Measurements from ENCODE around the gene PRMT6.
"Not testable (repeated sequence)": the region's sequence is repeated elsewhere in the genome, so short reads cannot be mapped to it uniquely, and the experiment has no call there.

PRMT6 gene

DNA sequence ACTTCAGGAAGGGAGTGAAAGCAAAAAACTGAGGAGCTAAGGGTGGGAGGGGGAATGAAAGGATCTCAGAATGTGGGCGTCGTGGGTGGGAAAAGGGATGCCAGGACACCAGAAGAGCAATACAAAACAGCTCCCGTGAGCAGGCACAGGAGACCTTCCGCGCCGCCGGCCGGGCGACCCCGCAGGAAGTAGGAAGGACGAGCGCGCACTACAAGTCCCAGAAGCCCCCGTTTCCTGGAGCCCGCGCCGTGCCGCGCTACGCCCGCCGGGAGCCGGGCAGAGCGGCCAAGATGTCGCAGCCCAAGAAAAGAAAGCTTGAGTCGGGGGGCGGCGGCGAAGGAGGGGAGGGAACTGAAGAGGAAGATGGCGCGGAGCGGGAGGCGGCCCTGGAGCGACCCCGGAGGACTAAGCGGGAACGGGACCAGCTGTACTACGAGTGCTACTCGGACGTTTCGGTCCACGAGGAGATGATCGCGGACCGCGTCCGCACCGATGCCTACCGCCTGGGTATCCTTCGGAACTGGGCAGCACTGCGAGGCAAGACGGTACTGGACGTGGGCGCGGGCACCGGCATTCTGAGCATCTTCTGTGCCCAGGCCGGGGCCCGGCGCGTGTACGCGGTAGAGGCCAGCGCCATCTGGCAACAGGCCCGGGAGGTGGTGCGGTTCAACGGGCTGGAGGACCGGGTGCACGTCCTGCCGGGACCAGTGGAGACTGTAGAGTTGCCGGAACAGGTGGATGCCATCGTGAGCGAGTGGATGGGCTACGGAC is at the start of gene PRMT6:
PRMT6 (plus strand) TSS at position 249 of the 771 bp plus-strand sequence; CDS start at position 291, 42 bp downstream.
- Histone ChIP-seq H3K9me3 (ENCODE audit: control insufficient read depth, insufficient read depth, low read depth, low read length) (no peaks in the 10 kb centered on the region), H3K27ac (ENCODE audit: low read depth, low read length) (peak within 1 kb of the TSS; percentile 76), H3K36me3 (ENCODE audit: control insufficient read depth, insufficient read depth, low read length) (peaks cover 8% of the 10 kb centered on the region), H3K27me3 (ENCODE audit: control insufficient read depth, insufficient read depth, low read length) (no peaks in the 10 kb centered on the region), H3K9ac (ENCODE audit: low read length) (peak within 1 kb of the TSS; percentile 94), H3K4me3 (ENCODE audit: low read depth, low read length) (peak within 1 kb of the TSS; percentile 99), H3K4me1 (ENCODE audit: control insufficient read depth, insufficient read depth, low read length) (peaks cover 19% of the 10 kb centered on the region)

DNA sequence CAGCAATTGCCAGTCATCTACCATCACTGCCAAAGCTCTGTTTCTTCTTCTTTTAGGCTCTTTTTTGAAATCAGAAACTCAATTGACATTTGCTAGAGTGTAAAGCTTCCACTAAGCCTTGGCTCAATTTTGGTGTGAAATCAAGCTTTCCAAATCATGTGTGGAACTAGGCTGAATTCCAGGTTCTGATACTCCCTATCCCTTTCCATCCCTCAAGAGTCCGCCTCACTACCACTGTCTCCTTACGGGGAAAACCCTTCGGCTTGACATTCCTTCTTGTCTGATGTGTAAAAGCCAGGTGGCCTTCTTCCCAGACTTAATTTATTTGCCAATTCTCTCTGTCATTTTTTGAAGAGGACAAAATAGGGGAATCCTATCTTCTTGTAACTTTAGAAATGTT is 47.2 kb upstream of the PRMT6 start:
- Histone ChIP-seq H3K27me3 (ENCODE audit: control insufficient read depth, insufficient read depth, low read length) (no peaks in the 10 kb centered on the region), H3K9ac (ENCODE audit: low read length) (no peak overlapping the region), H3K36me3 (ENCODE audit: control insufficient read depth, insufficient read depth, low read length) (no peaks in the 10 kb centered on the region), H3K4me3 (ENCODE audit: low read depth, low read length) (no peak overlapping the region), H3K9me3 (ENCODE audit: control insufficient read depth, insufficient read depth, low read depth, low read length) (no peaks in the 10 kb centered on the region), H3K27ac (ENCODE audit: low read depth, low read length) (no peak overlapping the region), H3K4me1 (ENCODE audit: control insufficient read depth, insufficient read depth, low read length) (no peaks in the 10 kb centered on the region)

GRCh38 chr1:107010582-107010981 is 45.9 kb upstream of the PRMT6 start:
- Histone ChIP-seq H3K4me3 (ENCODE audit: low read depth, low read length) (no peak overlapping the region), H3K36me3 (ENCODE audit: control insufficient read depth, insufficient read depth, low read length) (no peaks in the 10 kb centered on the region), H3K9me3 (ENCODE audit: control insufficient read depth, insufficient read depth, low read depth, low read length) (no peaks in the 10 kb centered on the region), H3K27me3 (ENCODE audit: control insufficient read depth, insufficient read depth, low read length) (no peaks in the 10 kb centered on the region), H3K4me1 (ENCODE audit: control insufficient read depth, insufficient read depth, low read length) (0 out of 2 replicates have a peak, but pooled peaks cover under 1% of the 10 kb centered on the region), H3K9ac (ENCODE audit: low read length) (no peak overlapping the region), H3K27ac (ENCODE audit: low read depth, low read length) (no peak overlapping the region)

- Histone ChIP-seq H3K27ac (ENCODE audit: low read depth, low read length) (no peak overlapping the region), H3K27me3 (ENCODE audit: control insufficient read depth, insufficient read depth, low read length) (no peaks in the 10 kb centered on the region), H3K4me3 (ENCODE audit: low read depth, low read length) (no peak overlapping the region), H3K9ac (ENCODE audit: low read length) (no peak overlapping the region), H3K9me3 (ENCODE audit: control insufficient read depth, insufficient read depth, low read depth, low read length) (no peaks in the 10 kb centered on the region), H3K36me3 (ENCODE audit: control insufficient read depth, insufficient read depth, low read length) (no peaks in the 10 kb centered on the region), H3K4me1 (ENCODE audit: control insufficient read depth, insufficient read depth, low read length) (peaks cover 5% of the 10 kb centered on the region; the same call in 1 of the 2 replicates)
Measured at GRCh38 chr1:107016376-107016978, 40.0 kb upstream of the PRMT6 start.

DNA sequence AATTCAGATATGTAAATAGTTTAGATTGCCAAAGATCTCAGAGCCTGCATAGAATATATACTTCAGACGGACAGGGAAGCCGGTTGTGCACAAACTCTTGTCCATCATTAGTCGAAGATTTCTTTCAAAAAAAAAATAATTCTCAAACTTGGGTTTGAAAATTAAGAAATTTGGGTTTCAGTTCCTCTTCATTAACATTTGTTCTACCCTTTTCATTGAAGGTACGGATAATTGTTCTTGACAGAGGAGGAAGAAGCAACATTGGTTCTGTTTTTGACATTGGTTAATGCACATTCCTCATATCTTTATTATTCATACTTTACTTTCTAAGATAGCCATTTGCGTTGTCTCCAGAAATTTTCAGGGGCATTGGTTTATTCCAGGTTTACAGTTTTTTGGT is 38.0 kb upstream of the PRMT6 start:
- Histone ChIP-seq H3K36me3 (ENCODE audit: control insufficient read depth, insufficient read depth, low read length) (no peaks in the 10 kb centered on the region), H3K9ac (ENCODE audit: low read length) (no peak overlapping the region), H3K4me1 (ENCODE audit: control insufficient read depth, insufficient read depth, low read length) (peaks cover 5% of the 10 kb centered on the region; the same call in 1 of the 2 replicates), H3K4me3 (ENCODE audit: low read depth, low read length) (no peak overlapping the region), H3K9me3 (ENCODE audit: control insufficient read depth, insufficient read depth, low read depth, low read length) (no peaks in the 10 kb centered on the region), H3K27me3 (ENCODE audit: control insufficient read depth, insufficient read depth, low read length) (no peaks in the 10 kb centered on the region), H3K27ac (ENCODE audit: low read depth, low read length) (no peak overlapping the region)

DNA sequence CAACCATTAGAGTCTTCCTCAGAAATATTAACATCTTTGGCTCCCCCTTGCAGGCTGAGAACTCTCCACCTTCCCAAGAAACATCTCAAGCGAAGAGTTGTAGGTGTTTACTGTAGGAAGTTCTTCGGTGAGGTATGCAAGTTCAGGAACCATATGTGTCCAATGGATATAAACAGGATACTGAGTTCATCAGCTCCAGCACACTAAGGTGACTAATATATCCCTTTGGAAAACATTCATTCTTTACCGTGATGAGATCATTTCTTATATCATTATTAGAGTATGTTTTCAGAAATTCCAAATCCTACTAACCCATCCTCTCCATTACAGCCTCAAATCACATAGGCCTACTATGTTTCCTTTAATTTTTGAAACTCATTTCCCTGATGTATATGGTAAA is 37.3 kb upstream of the PRMT6 start:
- H3K27ac ChIP-seq (ENCODE audit: low read depth, low read length): no peak overlapping the region
- H3K9ac ChIP-seq (ENCODE audit: low read length): no peak overlapping the region
- no peaks in the 10 kb centered on the region for H3K36me3 ChIP-seq (ENCODE audit: control insufficient read depth, insufficient read depth, low read length)
- H3K4me3 ChIP-seq (ENCODE audit: low read depth, low read length): no peak overlapping the region
- H3K27me3 ChIP-seq (ENCODE audit: control insufficient read depth, insufficient read depth, low read length): no peaks in the 10 kb centered on the region
- H3K9me3 ChIP-seq (ENCODE audit: control insufficient read depth, insufficient read depth, low read depth, low read length): no peaks in the 10 kb centered on the region
- peaks cover 5% of the 10 kb centered on the region; the same call in 1 of the 2 replicates for H3K4me1 ChIP-seq (ENCODE audit: control insufficient read depth, insufficient read depth, low read length)

DNA sequence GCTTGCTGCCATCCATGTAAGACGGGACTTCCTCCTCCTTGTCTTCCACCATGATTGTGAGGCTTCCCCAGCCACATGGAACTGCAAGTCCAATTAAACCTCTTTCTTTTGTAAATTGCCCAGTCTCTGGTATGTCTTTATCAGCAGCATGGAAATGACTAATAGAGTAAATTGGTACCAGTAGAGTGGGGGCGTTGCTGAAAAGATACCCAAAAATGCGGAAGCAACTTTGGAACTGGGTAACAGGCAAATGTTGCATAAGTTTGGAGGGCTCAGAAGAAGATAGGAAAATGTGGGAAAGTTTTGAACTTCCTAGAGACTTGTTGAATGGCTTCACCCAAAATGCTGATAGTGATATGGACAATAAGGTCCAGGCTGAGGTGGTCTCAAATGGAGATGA is 17.6 kb upstream of the PRMT6 start:
- H3K27ac ChIP-seq (ENCODE audit: low read depth, low read length); H3K9me3 ChIP-seq (ENCODE audit: control insufficient read depth, insufficient read depth, low read depth, low read length); H3K27me3 ChIP-seq (ENCODE audit: control insufficient read depth, insufficient read depth, low read length); H3K36me3 ChIP-seq (ENCODE audit: control insufficient read depth, insufficient read depth, low read length); H3K4me3 ChIP-seq (ENCODE audit: low read depth, low read length); H3K4me1 ChIP-seq (ENCODE audit: control insufficient read depth, insufficient read depth, low read length); H3K9ac ChIP-seq (ENCODE audit: low read length): not testable (repeated sequence)

- H3K36me3 ChIP-seq (ENCODE audit: control insufficient read depth, insufficient read depth, low read length); H3K4me1 ChIP-seq (ENCODE audit: control insufficient read depth, insufficient read depth, low read length); H3K27ac ChIP-seq (ENCODE audit: low read depth, low read length); H3K27me3 ChIP-seq (ENCODE audit: control insufficient read depth, insufficient read depth, low read length); H3K4me3 ChIP-seq (ENCODE audit: low read depth, low read length); H3K9ac ChIP-seq (ENCODE audit: low read length): not testable (repeated sequence)
- H3K9me3 ChIP-seq (ENCODE audit: control insufficient read depth, insufficient read depth, low read depth, low read length): peaks cover 23% of the 10 kb centered on the region
Measured at GRCh38 chr1:107044310-107045220, 11.9 kb upstream of the PRMT6 start.

GRCh38 chr1:107047602-107048001 is 8.9 kb upstream of the PRMT6 start:
- H3K4me1 ChIP-seq (ENCODE audit: control insufficient read depth, insufficient read depth, low read length): no peaks in the 10 kb centered on the region
- H3K36me3 ChIP-seq (ENCODE audit: control insufficient read depth, insufficient read depth, low read length): no peaks in the 10 kb centered on the region
- H3K9ac ChIP-seq (ENCODE audit: low read length): no peak overlapping the region
- H3K27me3 ChIP-seq (ENCODE audit: control insufficient read depth, insufficient read depth, low read length): no peaks in the 10 kb centered on the region
- H3K4me3 ChIP-seq (ENCODE audit: low read depth, low read length): no peak overlapping the region
- H3K9me3 ChIP-seq (ENCODE audit: control insufficient read depth, insufficient read depth, low read depth, low read length): peaks cover 18% of the 10 kb centered on the region
- H3K27ac ChIP-seq (ENCODE audit: low read depth, low read length): no peak overlapping the region

DNA sequence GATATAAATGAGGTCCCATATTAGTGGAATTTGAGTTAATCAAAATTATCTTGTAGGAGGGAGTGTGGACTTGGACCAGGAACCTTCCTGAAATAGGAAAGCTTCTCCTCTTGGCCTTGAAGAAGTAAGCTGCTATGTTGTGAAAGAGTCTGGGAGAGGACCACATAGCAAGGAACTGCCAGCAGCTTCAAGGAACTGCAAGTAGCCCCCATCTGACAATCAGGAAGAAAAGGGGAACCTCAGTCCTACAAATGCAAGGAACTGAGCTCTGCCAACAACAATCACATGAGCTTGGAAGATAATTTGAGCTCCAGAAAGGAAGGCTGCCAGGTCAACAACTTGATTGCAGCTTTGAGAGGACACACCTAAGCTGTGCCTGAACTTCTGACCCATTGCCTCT is 8.2 kb upstream of the PRMT6 start:
- Histone ChIP-seq H3K4me3 (ENCODE audit: low read depth, low read length) (no peak overlapping the region), H3K4me1 (ENCODE audit: control insufficient read depth, insufficient read depth, low read length) (no peaks in the 10 kb centered on the region), H3K9me3 (ENCODE audit: control insufficient read depth, insufficient read depth, low read depth, low read length) (peaks cover 18% of the 10 kb centered on the region), H3K9ac (ENCODE audit: low read length) (no peak overlapping the region), H3K27me3 (ENCODE audit: control insufficient read depth, insufficient read depth, low read length) (no peaks in the 10 kb centered on the region), H3K36me3 (ENCODE audit: control insufficient read depth, insufficient read depth, low read length) (no peaks in the 10 kb centered on the region), H3K27ac (ENCODE audit: low read depth, low read length) (no peak overlapping the region)

- Histone ChIP-seq H3K27ac (ENCODE audit: low read depth, low read length) (no peak overlapping the region), H3K36me3 (ENCODE audit: control insufficient read depth, insufficient read depth, low read length) (no peaks in the 10 kb centered on the region), H3K27me3 (ENCODE audit: control insufficient read depth, insufficient read depth, low read length) (no peaks in the 10 kb centered on the region), H3K4me3 (ENCODE audit: low read depth, low read length) (no peak overlapping the region), H3K4me1 (ENCODE audit: control insufficient read depth, insufficient read depth, low read length) (no peaks in the 10 kb centered on the region), H3K9ac (ENCODE audit: low read length) (no peak overlapping the region), H3K9me3 (ENCODE audit: control insufficient read depth, insufficient read depth, low read depth, low read length) (peaks cover 18% of the 10 kb centered on the region)
Measured at GRCh38 chr1:107051266-107051665, 5.2 kb upstream of the PRMT6 start.

Measured in HUES6 (cell line).